CD4-positive, alpha-beta T cell treated with Interleukin-6 at 100 ng/mL for 8 hours (primary cell): Measurements from ENCODE around the gene MTHFD1.

Experiments used
- DNase-seq: peaks from one replicate; pipeline ENCODE4 v3.0.0-alpha.2; 2020; ENCODE audit warnings: mixed read lengths, low spot score

The MTHFD1 gene

DNA sequence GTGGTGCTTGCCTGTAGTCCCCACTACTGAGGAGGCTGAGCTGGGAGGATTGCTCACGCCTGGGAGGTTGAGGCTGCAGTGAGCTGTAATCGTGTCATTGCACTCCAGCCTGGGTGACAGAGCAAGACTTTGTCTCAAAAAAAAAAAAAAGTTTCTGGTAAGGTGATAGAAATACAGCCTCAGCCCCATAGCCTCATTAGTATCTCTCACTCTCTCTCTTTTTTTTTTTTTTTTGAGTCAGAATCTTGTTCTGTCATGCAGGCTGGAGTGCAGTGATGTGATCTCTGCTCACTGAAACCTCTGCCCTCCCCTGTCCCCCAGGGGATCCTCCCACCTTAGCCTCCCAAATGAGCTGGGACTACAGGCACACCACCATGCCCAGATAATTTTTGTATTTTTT, 19.2 kb downstream of the MTHFD1 start:
- no peak for DNase-seq

DNA sequence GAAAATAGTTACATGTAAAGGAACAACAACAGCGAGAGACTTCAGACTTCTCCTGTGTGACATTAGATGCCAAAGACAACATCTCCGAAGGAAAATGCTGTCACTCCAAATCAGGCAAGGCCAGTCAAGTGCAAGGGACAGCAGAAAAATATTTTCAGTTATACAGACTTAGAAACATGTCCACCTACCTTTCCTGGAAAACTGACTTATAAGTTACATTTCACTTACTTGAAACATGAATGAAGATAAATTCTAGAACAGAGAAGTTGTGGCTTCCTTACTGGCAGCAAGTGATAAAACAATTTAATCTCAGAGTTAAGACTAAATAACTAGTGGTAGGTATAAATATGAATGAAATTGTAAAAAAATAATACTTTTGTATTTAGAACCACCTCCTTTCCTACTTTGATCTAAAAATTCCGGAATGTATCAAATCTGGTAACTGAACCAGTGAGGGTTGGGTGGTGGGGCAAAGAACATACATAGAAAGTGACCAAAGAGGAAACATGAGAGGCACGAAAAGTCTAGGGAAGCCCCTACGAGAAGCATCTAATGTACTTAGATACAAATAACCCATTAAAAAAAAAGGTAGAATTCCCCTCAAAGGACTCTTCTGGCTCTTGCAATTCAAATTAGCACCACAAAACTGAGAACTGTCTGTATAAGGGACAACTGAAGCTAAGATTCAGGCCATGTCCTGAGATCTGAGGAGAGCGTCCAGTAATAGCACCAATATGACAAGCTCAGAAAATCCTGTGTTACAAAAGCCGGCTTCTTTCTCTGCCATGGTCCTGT, 21.2 kb downstream of the MTHFD1 start:
- DNase-seq, result no peak

DNA sequence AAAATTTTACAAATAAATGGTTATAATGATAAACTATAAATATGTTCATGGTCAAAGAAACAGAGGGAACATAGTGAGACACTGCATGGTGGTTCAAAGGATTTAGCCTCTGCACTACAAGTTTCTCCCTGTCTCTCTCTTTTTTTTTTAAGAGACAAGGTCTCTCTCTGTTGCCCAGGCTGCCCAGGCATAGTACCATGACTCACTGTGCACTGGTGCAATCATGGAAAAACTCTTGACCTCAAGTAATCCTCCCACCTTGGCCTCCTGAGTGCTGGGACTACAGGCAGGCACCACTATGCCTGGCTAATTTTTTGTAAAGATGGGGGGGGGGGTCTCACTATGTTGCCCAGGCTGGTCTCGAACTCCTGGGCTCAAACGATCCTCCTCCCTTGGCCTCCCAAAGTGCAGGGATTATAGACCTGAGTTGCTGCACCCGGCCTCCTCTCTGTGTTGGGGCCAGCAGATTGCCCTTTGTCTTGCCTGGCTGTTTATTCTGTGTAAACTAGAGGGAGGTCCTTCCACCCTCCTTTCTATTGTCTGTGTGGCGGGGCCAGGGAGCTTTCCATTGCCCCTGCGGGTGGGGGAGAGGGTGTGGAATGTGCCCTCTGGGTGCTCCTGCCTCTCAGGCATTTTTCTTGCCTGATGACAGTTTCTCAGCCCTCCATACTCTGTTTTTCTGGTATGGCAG, 22.1 kb downstream of the MTHFD1 start:
- no peak for DNase-seq

DNA sequence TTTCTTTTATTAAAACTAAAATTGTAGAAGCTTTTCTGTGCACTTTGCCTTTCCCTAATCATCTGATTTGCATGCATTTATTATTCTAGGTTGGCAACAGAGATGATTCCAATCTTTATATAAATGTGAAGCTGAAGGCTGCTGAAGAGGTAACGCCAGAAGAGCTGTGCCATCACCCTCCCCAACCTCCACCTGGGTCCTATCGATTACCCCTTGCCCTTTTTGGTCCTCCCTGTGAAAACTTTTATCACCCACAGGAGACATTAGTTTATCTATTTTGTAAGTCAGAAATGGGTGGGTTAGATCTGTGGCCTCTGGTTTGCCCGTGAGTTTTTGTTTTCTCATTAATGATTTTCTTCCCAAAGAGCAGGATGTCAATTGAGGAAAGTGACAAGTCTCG, 22.8 kb downstream of the MTHFD1 start:
- DNase-seq, result no peak

DNA sequence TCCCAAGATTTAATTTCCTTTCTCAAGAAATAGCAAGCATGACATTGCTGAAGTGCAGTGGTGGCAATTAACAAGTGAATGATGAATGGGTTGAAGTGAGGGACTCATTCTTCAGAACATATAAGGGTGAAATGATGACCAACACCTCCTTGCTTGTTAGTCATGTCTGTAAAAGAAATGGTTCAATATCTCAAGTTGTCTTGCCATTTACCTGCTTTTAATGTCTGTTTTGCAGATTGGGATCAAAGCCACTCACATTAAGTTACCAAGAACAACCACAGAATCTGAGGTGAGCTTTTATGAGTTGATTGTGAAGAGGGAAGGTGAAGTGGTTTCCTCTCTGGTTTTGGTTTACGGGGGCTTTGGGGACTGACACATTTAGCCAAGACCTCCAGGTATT, 24.1 kb downstream of the MTHFD1 start:
- DNase-seq, result no peak

DNA sequence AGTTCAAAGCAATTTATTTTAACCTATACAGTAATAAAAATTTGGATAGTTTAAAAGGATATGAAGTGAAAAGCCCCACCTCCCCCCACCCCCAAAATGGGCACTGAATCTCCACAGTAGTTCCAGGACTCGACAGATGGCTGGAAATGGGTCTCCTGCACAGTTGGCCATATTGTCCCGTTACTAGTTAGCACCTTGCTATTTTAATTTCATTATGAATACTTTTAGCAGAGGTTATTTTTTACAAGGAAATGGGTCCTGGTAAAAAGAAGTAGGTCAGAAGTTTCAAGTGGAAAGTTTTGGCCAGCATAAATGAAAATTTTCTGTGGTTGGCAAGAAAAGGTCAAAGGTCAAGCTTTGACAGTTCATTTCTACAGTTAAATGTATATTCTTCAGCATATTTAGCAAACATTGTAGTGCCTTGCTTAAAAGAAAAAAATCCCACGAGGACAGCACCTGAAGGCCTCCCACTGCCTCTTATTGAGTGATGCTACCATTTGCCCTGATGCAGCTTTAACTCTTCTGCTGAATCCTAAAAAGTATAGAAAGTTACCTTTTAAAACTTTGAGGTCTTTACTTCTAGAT, 28.3 kb downstream of the MTHFD1 start:
- DNase-seq, result no peak

DNA sequence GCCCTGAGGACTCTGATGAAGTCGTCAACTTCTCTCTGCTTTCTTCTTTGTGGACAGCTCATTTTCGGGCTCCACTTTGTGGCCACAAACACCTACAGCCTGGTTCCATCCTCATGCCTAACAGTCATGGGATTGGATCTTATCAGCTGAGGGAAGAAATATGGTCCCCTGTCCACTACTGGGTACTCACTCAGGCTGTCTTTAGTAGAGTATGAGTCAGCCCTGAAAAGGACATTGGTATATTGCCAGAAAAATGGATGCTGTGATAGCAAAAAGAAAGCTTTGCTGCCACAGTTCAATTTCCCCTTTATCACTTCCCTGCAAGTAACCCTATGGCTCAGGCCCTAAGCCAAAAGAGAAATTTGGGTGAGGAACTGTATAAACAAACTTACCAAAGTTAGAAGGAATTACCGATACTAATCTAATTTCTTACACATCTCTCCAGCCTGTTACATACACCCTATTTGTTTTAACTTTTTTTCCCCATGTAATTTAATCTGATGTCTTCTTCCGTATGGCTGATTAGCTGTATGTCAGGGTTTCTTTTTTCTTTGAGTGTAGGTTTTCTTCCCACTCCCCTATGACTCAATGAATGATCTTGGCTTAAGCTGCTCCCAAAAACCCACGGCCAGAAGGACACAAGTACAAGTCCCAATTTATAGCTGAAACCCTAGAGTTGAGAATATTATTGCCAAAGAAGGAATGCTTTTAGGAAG, 29.1 kb downstream of the MTHFD1 start:
- DNase-seq, result no peak

DNA sequence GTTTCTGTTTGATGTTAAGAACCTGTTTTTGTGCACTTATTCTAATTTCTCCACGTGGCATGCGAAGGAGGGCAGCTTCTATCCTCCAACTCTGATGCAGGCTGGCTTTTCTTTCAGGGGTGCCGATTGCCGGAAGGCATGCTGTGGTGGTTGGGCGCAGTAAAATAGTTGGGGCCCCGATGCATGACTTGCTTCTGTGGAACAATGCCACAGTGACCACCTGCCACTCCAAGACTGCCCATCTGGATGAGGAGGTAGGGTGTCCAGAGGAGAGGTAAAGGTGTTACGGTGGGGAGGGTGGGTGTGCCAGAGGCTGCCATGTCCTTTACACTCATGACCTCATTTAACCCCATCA, 29.6 kb downstream of the MTHFD1 start:
- no peak for DNase-seq

DNA sequence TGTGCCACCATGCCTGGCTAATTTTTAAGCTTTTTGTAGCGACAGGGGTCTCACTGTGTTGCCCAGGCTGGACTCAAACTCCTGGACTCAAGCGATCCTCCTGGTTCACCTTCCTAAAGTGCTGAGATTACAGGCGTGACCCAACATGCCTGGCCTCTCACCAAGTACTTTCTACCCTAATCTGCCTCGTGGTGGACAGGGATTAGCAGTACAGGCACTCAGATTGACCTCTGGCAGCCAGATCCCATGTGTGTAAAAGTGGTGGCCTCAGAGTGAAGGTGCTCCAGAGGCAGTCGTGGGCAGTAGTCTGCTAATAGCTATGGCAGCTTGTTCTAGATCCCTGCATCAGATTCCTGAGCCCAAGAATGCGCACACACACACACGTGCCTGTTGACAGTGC, 30.9 kb downstream of the MTHFD1 start:
- DNase-seq, result no peak

DNA sequence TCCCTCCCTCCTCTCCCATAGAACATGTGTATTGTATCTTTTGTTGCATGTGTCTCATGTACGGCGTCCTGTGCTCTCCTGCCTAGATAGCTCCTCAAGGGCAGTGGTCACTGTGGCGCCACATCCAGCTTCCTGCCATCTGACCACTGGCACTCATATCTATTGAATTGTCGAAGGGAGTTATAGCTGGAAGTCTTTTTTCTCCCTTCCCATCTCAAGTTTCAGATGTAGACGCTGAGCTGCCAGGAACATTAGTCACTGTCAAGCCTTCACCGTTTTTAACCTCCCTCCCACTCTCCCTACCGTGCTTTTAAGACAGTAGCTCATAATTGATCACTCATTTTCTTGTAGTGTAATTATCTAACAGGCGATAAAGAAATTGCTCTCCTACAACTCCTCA, 33.0 kb downstream of the MTHFD1 start:
- no peak for DNase-seq

DNA sequence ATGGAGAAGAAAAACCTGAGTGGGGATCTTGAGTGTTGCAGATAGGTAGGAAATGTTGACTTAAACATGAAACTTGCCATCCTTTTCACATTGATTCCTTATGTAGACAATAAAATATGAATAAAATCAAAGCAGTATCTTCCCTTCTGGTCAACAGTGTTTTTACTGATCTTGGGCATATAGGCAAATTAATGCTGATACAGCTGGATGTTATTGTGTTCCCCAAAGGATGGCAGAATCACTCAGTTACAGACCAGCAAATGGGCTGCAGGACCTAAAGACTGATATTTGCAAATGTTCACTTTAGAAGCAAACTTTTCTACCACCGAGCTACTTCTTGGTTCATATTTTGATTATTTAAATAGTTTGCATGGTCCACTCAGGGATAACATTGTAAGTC, 33.9 kb downstream of the MTHFD1 start:
- DNase-seq, result no peak

DNA sequence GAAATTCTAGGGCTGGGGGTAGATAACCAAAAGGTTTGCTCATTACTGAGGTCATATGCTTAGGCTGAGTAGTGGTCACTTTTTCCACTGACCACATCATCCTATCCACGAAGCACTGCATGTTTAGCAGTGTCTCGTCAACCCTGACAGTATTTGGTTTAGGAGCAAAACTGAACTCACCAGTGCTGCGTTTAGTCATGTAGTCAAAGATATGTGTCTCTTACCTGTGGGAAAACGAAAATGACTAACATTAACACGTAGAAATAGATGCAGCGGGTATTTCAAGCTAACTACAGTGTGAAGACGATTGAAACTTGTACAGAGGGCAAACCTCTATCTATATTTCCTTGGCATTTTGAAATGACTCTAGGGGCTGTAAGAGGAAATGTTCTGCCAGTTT, 34.6 kb downstream of the MTHFD1 start:
- no peak for DNase-seq

DNA sequence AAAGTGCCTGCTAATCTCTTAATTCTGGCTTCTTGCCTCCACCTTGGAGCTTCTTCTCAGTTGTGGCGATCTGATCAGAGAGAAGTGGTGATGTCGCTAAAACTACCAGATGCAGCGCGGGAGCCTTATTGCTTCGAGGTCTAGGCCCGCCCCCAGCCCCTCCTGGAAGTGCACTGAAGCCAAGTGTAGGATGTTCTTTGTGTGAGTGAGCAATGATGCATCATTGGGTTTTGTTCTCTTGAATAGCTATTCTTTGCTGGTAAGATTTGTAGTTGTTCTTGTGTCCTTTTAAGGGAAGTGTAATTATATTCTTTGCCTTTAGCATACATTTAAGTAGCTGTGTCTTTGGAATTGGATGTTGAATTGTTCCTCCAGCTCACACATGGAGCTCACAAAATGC, 35.8 kb downstream of the MTHFD1 start:
- DNase-seq, result no peak

DNA sequence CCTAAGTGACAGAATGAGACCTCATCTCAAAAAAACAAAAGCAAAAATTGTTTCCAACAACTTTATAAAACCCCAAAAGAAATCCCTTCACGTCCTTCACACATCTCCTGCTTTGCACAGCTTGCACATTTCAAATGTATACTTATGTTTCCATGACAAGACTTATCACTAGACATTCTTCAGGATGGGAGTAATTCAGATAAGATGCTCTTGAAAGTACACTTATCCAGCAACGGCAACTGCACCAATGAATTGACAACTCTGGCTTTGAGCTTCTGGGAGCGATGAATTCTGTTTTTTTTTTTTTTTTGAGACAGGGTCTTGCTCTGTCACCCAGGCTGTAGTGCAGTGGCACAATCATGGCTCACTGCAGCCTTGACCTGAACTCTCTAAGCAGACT, 46.4 kb downstream of the MTHFD1 start:
- DNase-seq, result no peak

DNA sequence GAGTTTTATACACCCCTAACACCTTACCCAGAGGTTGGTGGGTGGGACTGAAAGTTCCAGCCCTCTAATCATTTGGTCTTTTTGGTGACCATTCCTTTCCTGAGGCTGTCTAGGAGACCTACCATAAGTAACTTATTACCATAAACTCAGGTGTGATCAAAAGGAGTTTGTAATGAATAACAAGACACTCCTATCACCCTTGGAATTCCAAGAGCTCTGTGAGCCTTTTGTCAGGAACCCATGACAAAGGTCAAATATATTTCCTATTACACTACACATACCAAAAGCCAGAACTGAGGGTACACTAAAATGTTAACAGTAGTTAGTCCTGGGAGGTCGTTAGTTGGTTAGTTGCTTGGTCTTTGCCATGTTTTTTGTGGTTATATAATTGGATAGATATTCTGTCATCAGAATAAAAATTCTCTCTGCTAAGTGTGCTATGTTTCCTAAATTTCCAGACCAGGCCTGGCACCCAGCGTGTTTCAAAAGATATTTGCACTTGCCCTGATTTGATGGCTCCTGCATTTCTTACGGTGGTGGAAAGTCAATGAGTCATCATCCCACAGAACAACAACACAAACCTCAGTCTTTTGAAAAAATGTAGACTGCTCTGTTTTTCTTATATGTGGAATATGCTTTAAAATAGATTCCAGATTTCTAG, 50.2 kb downstream of the MTHFD1 start:
- peak; percentile 7 for DNase-seq

DNA sequence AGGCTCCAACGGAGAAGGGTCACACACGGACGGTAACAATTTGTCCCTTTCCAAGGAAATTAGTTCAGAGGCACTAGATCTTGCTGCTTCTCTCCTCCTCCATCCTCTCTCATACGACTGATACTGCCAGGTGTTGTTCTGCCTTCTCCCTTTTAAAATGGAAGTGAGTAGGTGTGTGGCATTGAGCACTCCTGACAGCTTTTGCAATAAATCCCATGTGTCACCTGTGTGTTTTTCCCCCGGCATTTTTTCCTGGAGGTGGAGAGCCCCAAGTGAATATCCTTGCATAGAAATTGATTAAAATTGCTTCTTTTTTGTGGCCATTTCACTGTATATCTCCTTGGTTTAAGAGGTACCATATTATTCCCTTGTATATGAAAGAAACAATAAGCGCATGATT, 51.0 kb downstream of the MTHFD1 start:
- no peak for DNase-seq

DNA sequence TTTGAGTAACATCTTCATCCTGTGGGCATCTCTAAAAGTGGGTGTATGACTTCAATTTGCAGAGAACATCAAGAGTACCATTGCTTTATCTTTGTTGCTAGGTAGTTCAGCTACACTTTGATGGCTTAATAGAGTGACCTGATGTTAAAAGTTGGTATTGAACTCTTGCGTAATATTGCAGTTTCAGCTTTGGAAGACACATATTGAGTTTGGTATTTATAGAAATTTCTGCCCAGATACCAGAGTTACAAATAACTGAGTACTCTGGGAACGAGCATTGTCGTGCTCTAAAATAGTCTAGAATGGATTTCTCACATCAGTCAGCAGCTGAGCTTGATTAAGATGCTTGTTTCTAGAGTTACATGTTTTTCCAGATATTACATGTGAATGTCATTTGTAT, 52.3 kb downstream of the MTHFD1 start:
- no peak for DNase-seq

DNA sequence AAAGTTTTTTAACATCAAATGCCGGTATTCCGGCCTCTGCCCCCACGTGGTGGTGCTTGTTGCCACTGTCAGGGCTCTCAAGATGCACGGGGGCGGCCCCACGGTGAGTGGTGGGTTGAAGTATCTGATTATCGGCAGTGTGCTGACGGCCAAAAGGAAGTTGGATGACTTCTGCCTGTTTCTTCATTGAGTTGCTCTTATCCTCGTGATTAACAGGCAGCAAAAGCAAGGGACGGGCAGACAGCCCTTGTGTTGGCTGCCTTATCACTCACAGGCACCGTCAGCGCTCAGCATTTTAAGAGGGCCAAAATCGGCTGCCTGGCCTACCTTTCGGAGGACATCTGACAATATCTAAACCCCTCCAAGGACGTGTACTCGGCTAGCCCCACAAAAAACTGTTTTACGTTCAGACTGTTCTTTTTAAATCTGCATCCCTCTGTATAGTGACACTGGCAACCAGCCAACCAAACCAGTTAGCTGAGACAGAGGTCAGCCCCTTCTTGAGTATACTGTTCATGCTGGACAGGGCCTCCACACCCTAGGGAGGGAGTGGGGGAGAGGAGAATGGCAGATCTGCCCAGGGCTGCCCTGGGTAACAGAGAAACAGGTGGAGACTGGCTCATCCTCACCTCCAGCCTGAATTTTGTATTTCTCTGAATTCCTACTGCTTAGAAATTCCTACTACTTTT, 54.3 kb downstream of the MTHFD1 start:
- DNase-seq, result no peak

DNA sequence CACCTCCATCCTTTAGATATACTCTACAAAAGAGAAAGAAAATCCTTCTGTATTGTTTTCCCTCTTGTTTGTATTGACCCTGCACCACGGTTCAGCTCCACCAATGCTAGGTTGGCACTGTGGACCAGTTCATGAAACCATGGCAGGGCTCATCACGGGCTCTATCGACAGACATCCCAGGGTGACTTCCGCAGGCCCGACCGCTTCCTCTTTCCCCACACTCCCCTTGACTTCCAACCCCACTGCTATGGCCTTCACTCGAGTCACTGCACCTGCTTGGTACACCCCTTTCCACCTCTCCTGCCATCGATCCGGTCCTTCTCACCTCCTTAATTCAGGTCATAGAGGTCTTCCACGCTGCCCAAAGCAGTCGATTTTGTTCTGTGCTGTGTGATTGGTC, 56.0 kb downstream of the MTHFD1 start:
- DNase-seq, result no peak

DNA sequence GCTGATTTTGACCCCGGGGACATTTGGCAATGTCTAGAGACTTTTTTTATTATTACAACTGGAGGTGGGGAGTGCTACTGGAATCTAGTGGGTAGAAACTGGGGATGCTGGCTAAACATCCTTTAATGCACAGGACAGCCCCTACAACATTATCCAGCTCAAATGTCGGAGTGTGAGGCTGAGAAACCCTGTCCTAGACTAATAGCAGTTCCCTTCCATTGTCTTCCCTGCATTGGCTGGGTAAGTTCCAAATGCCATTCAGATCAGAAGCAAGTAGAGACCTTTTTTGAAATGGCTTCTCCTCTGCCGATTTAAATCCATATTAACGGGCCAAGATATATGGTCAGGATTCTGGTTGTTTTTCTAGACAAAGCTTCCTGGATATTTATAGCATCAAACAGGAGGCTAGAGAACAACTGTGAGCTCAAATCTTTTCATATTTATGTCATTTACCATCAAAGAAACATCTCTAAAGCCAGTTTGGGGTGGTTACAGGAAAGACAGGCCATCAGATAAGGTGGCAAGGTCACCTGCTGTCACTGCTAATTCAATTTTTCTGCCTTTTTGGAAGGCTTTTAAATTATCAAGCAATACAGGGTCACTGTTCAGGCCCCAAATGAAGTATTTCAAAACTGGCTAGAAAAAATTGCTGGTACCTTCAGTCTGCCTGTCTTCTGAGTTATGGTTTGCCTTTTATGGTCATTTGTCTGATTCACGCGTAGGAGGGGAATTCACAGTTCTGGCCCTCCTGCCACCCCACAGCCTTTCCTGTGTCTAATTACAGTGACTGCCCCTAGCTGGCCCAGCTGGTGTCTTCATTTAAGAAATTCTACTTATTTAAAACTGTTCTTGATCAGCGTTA, 57.1 kb downstream of the MTHFD1 start:
- DNase-seq, result peak; percentile 45
